ENCODE data around the gene ZNF221.
A peak's percentile ranks its signal among the peaks of the same experiment; 100 is the strongest.

DNA sequence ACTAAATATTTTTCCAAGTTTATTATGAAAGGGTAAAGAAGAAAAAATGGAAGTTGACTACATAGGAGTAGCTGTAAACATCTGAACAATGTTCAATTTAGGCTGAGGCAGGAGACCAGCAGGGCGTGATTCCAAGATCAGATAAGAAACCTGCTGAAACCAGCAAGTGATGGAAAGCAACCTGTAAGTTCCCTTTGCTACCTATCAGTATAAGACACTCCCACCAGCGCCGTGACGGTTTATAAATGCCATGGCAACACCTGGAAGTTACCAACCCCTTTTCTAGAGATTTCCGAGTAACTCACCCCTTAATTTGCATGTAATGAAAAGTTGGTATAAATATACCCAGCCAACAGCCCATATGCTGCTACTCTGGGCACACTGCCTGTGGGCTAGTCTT, 14.8 kb upstream of the ZNF221 start:
- TF ChIP-seq POLR2A (IDR thresholded peaks at IDR 0.05; ENCODE audit: low read length) = no peak
- peak; percentile 17 for TF ChIP-seq GATA1 (IDR thresholded peaks at IDR 0.05; ENCODE audit: low read depth, low read length)

Data from erythroblast (primary cell).